HG02759 (cell line): ENCODE results near the gene LEP.
"Not testable (repeated sequence)": the region's sequence is repeated elsewhere in the genome, so short reads cannot be mapped to it uniquely, and the experiment has no call there.

ENCODE experiments used
- ATAC-seq: cut with Tn5 transposase; IDR thresholded peaks from one replicate; pipeline ENCODE4 v1.9.1; 2021; ENCODE audit warnings: mild to moderate bottlenecking, moderate library complexity; ENCODE audit not compliant: unreplicated experiment

LEP gene

GRCh38 chr7:128210590-128211570 lies 30.2 kb upstream of the LEP start:
- no peak for ATAC-seq

- no peak for ATAC-seq
These were observed 29.5 kb upstream of the LEP start for GRCh38 chr7:128211626-128212025.

- ATAC-seq: no peak
These were observed 26.6 kb upstream of the LEP start for GRCh38 chr7:128214463-128214862.

GRCh38 chr7:128215281-128215680 lies 25.8 kb upstream of the LEP start:
- no peak for ATAC-seq

GRCh38 chr7:128215739-128216138 lies 25.3 kb upstream of the LEP start:
- no peak for ATAC-seq

GRCh38 chr7:128217030-128217805 lies 23.9 kb upstream of the LEP start:
- no peak for ATAC-seq

GRCh38 chr7:128217967-128218652 lies 23.0 kb upstream of the LEP start:
- no peak for ATAC-seq

- no peak for ATAC-seq
These were observed 21.4 kb upstream of the LEP start for GRCh38 chr7:128219636-128220035.

- ATAC-seq: no peak
These were observed 19.1 kb upstream of the LEP start for GRCh38 chr7:128221929-128222403.

GRCh38 chr7:128226132-128226980 lies 14.7 kb upstream of the LEP start:
- no peak for ATAC-seq

GRCh38 chr7:128227271-128227670 lies 13.8 kb upstream of the LEP start:
- ATAC-seq: no peak

GRCh38 chr7:128231021-128231420 lies 10.1 kb upstream of the LEP start:
- ATAC-seq: no peak

GRCh38 chr7:128231677-128232076 lies 9.4 kb upstream of the LEP start:
- ATAC-seq: no peak

GRCh38 chr7:128233471-128233870 lies 7.6 kb upstream of the LEP start:
- ATAC-seq: no peak

GRCh38 chr7:128234476-128235026 lies 6.5 kb upstream of the LEP start:
- ATAC-seq: no peak

GRCh38 chr7:128235471-128235870 lies 5.6 kb upstream of the LEP start:
- ATAC-seq: no peak

GRCh38 chr7:128236924-128237586 lies 4.0 kb upstream of the LEP start:
- ATAC-seq: peak; percentile 88

- ATAC-seq: not testable (repeated sequence)
These were observed 1.9 kb upstream of the LEP start for GRCh38 chr7:128239146-128239545.

- no peak for ATAC-seq
These were observed 1.6 kb downstream of the LEP start for GRCh38 chr7:128242661-128243060.
